ENCODE data around the gene UGT1A9.
"Not testable (repeated sequence)": the region's sequence is repeated elsewhere in the genome, so short reads cannot be mapped to it uniquely, and the experiment has no call there.

The UGT1A9 gene

DNA sequence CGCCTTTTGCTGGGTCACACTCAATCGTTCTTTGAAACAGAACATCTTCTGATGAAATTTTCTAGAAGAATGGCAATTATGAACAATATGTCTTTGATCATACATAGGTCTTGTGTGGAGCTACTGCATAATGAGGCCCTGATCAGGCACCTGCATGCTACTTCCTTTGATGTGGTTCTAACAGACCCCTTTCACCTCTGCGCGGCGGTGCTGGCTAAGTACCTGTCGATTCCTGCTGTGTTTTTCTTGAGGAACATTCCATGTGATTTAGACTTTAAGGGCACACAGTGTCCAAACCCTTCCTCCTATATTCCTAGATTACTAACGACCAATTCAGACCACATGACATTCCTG lies 41.5 kb downstream of the UGT1A9 start:
- no peak for DNase-seq

DNA sequence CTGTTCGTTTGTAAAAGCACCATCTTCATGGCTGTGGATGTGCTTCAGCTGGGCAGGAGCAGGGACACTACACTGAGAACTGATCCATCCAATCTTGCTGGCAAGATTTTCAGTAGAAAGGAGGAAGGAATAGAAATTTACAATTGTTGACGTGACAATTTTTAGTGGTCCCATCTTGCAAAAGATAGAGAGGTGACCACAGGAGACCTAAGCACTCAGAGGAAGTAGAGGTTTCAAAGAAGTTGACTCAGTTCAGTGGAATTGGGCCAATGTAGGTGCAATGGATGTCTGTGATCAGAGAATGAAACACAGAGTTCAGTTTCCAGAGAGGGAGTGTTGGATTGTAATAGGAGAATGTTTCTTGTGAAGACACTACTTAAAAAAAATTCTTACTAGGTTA lies 42.4 kb downstream of the UGT1A9 start:
- no peak for DNase-seq

DNA sequence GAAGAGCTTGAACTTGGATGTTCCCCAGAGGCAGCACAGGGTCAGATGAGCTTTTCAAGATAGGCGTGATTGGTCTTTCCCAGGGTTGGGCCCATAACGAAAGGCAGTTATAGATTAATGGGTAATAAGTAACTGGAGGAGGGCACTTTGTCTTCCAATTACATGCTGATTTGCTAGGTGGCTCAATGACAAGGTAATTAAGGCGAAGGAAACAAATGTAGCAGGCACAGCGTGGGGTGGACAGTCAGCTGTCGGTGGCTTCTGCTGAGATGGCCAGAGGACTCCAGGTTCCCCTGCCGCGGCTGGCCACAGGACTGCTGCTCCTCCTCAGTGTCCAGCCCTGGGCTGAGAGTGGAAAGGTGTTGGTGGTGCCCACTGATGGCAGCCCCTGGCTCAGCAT lies 46.9 kb downstream of the UGT1A9 start, which contains the start of gene UGT1A4:
TSS of gene UGT1A4 (plus strand) at position 185 of the 400 bp plus-strand sequence. CDS start at position 270, 85 bp downstream.
- no peak for DNase-seq

DNA sequence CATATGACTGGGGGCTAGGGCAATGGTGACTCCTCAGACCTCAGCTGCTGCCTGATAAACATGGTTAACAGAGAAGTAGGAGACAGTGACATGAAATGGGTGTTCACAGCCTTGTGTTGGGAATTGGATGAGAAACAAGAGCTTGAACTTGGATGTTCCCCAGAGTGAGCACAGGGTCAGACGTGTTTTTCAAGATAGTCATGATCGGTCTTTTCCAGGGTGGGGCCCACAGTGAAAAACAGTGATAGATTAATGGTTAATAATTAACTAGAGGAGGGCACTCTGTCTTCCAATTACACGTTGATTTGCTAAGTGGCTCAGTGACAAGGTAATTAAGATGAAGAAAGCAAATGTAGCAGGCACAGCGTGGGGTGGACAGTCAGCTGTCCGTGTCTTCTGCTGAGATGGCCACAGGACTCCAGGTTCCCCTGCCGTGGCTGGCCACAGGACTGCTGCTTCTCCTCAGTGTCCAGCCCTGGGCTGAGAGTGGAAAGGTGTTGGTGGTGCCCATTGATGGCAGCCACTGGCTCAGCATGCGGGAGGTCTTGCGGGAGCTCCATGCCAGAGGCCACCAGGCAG lies 57.1 kb downstream of the UGT1A9 start, which contains the start of gene UGT1A3:
TSS of gene UGT1A3 (plus strand) at position 320 of the 579 bp plus-strand sequence. CDS start at position 405, 85 bp downstream.
- DNase-seq: no peak

DNA sequence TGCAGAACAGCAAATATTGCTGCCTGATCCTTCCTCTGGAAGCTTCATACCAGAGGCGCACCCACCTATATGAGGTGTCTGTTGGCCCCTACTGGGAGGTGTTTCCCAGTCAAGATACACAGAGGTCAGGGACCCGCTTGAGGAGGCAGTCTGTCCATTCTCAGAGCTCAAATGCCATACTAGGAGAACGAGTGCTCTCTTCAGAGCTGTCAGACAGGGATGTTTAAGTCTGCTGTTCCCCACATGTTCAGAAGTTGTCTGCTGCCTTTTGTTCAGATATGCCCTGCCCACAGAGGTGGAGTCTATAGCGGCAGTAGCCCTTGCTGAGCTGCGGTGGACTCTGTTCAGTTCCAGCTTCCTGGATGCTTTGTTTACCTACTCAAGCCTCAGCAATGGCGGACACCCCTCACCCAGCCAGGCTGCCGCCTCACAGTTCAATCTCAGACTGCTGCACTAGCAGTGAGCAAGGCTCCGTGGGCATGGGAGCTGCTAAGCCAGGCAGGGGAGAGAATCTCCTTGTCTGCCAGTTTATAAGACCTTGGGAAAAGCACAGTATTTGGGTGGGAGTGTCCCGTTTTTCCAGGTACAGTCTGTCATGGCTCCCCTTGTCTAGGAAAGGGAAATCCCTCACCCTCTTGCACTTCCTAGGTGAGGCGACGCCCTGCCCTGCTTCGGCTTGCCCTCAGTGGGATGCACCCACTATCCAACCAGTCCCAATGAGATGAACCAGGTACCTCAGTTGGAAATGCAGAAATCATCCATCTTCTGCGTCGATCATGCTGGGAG lies 65.4 kb downstream of the UGT1A9 start:
- DNase-seq: not testable (repeated sequence)

DNA sequence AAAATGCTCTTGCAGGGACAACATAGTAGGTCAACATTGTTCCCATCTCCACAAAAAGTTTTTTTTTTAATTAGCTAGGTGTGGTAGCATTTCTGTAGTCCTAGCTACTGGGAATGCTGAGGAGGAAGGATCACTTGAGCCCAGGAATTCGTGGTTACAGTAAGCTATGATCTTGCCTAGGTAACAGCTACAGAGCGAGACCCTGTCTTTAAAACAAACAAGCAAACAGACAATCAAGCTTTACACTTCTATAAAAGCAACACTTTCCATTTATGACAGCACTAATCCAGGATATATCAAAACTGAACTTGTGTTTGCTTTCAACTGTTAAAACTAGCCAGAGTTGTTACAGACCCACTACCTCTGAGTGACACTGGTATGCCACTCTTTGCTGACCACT lies 69.2 kb downstream of the UGT1A9 start:
- no peak for DNase-seq

DNA sequence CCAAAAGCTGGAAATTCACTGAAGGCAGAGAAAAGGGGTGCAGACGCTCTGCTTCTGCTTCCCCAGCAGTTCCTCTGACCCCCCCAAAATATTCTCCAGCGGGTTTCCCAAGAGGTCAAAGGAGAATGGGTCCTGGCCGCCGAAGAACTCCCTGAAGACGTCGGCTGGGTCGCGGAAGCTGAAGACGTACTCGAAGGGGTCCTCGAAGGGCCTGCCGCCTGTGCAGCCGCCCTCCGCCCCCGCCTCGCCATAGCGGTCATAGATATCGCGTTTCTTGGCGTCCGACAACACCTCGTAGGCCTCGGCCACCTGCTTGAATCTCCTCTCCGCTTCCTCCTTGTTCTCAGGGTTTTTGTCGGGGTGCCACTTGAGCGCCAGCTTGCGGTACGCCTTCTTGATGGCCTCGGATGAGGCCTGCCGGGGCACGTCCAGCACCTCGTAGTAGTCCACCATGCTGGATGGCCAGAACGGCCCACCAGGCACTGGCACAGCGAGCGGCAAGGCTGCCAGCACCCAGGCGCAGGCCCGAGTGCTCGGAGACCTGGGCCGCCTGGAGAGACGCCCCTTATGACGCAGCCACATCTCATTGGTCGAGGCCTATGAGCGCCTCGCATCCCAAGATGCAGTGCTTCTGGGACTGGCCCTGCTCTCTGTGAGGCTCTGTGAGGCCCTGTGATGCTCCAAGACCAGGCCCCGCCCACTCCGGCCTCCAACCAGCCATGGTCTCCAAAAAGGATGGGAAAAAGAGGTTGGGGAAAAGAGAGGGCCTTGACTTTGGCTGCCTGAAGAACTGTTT lies 72.0 kb downstream of the UGT1A9 start:
- DNase-seq: no peak

DNA sequence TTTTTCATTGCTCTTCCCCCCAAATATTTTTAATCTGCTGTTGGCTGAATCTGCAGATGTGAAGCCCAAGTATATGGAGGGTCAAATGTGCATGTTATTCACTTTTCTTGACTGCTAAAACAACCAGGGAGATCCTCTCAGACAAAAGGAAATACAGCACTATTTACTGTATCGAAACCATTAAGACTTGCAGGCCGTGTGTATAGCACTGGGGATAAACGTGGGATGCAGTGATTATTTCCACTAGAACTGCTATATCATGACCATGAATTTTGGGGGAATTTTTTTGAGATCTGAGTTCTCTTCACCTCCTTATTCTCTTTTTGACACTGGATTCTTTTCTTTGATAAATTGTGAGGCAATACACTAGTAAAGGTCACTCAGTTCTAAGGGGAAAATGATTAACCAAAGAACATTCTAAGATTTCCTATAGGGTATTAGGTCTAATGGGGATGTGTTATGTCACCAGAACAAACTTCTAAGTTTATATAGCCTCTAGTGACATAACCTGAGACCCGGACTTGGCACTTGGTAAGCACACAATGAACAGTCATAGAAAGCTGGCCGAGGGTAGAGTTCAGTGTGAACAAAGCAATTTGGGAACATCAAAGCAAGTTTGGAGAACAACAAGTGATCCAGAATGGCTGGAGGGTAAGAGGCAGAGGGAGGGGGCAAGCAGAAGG lies 73.5 kb downstream of the UGT1A9 start:
- DNase-seq: no peak

DNA sequence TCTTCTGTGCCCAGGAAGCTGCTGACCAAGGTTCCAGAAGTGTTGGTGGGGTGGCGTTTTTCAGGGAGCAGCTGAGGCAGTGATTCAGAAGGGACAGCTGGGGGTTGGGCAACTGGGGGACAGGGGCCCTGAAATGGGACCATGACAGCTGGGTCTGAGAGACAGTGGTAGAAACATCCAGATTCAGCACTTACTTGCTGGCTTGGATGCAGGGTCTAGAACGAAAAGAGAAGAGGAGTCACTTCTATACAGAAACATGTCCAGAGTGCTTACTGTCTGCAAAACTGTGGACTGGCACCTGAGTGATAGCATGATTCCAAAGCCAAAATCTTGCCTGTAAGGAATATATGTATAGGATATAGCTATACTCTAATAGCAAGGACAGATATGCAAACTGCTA lies 74.1 kb downstream of the UGT1A9 start:
- not testable (repeated sequence) for DNase-seq

DNA sequence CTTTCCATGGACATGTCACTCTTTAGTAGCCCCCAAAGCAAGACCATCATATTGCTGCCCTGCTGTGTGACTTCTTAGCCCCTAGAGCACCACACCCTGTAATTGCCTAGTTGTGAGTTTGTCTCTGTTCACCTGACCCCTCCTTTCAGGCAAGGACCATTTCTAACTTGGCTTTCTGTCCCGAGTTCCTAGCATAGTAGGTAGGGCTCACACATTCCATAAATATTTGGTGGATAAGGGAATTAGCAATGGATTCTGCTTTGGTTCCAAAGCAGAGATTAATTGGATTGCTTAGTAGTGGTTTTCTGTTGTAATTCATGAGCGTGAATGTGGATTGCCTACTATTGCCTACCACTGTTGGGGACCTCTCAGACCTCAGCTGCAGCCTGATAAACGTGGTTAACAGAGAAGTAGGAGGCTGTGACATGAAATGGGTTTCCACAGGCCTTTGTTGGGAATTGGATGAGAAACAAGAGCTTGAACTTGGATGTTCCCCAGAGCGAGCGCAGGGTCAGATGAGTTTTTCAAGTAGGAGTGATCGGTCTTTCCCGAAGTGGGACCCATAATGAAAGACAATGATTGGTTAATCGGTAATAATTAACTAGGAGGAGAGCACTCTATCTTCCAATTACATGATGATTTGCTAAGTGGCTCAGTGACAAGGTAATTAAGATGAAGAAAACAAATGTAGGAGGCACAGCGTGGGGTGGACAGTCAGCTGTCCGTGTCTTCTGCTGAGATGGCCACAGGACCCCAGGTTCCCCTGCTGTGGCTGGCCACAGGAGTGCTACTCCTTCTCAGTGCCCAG lies 75.0 kb downstream of the UGT1A9 start:
- no peak for DNase-seq

DNA sequence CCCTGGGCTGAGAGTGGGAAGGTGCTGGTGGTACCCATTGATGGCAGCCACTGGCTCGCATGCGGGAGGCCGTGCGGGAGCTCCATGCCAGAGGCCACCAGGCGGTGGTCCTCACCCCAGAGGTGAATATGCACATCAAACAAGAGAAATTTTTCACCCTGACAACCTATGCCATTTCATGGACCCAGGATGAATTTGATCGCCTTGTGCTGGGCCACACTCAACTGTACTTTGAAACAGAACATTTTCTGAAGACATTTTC lies 75.5 kb downstream of the UGT1A9 start:
- DNase-seq: no peak

DNA sequence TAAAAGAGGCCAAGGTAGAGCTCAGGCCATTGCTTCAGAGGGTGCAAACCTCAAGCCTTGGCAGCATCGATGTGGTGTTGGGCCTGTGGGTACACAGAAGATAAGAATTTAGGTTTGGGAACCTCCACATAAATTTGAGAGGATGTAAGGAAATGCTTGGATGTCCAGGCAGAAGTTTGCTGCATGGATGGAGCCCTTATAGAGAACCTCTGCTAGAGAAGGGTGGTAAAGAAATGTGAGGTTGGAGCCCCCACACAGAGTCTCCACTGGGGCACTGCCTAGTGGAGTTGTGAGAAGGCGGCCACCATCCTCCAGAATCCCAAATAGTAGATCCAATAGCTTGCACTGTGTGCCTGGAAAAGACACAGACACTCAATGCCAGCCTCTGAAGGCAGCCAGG lies 79.0 kb downstream of the UGT1A9 start:
- not testable (repeated sequence) for DNase-seq

DNA sequence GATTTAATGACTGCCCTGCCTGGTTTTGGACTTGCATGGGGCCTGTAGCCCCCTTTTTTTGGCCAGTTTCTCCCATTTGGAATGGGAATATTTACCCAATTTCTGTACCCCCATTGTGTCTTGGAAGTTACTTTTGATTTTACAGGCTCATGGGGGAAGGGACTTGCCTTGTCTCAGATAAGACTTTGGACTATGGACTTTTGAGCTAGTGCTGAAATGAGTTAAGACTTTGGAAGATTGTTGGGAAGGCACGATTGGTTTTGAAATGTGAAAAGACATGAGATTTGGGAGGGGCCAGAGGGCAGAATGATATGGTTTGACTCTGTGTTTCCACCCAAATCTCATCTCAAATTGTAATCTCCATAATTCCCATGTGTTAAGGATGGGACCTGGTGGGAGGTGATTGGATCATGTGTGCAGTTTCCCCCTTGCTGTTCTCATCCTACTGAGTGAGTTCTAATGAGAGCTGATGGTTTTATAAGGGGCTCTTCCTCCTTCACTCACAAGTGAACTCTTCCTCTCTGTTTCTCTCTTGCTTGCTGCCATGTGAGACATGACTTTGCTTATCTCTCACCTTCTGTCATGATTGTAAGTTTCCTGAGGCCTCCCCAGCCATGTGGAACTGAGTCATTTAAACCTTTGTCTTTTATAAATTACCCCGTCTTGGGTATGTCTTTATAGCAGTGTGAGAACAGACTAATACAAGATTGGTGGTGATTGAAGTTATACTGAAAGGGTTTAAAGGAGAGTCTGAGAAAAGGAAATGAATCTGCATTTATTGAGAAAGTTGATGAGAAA lies 79.7 kb downstream of the UGT1A9 start:
- not testable (repeated sequence) for DNase-seq

DNA sequence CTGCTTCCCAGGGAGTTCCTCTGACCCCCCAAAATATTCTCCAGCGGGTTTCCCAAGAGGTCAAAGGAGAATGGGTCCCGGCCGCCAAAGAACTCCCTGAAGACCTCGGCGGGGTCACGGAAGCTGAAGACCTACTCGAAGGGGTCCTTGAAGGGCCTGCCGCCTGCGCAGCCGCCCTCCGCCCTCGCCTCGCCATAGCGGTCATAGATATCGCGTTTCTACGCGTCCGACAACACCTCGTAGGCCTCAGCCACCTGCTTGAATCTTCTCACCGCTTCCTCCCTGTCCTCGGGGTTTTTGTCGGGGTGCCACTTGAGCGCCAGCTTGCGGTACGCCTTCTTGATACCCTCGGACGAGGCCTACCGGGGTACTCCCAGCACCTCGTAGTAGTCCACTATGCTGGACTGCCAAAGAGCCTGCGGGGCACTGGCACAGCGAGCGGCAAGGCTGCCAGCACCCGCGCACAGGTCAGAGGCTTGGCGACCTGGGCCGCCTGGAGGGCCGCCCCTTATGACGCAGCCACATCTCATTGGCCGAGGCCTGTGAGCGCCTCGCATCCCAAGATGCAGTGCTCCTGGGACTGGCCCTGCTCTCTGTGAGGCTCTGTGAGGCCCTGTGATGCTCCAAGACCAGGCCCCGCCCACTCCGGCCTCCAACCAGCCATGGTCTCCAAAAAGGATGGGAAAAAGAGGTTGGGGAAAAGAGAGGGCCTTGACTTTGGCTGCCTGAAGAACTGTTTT lies 83.3 kb downstream of the UGT1A9 start:
- DNase-seq: no peak

DNA sequence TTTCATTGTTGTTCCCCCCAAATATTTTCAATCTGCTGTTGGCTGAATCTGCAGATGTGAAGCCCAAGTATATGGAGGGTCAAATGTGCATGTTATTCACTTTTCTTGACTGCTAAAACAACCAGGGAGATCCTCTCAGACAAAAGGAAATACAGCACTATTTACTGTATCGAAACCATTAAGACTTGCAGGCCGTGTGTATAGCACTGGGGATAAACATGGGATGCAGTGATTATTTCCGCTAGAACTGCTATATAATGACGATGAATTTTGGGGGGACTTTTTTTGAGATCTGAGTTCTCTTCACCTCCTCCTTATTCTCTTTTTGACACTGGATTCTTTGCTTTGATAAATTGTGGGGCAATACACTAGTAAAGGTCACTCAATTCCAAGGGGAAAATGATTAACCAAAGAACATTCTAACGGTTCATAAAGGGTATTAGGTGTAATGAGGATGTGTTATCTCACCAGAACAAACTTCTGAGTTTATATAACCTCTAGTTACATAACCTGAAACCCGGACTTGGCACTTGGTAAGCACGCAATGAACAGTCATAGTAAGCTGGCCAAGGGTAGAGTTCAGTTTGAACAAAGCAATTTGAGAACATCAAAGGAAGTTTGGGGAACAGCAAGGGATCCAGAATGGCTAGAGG lies 84.9 kb downstream of the UGT1A9 start:
- no peak for DNase-seq

DNA sequence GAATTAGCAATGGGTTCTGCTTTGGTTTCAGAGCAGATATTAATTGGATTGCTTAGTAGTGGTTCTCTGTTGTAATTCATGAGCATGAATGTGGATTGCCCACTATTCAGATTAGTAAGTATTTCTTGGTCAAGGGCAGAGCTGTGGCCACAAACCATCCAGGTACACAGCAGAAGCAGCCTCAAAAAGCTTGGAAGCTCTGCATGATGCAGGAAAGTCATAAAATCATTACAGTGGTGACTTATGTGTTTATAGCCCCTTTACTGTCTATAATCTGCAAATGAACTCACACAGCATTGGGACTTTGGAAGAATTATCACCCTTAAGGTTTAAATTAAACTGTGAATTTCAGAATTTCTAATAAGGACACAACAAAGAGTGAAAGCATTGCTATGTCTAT lies 86.4 kb downstream of the UGT1A9 start:
- no peak for DNase-seq

DNA sequence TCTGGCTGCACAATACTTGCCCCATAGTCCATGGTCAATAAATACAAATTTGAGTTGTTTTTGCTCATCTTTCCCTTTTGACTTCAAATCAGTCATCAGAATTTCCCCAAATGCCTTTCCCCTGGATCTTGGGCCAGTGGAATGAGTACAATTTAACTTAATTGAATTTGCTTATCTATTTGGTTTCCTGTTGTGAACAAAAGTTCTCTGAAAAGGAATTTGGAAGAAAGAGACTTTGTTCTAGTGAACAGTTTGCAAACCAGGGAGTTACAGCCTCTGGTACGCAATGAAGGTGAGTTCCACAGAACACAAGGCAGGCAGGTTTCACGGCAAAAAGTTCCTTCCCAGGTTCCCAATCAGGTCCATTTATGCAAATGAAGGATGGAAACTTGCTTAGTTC lies 87.2 kb downstream of the UGT1A9 start:
- DNase-seq: no peak

DNA sequence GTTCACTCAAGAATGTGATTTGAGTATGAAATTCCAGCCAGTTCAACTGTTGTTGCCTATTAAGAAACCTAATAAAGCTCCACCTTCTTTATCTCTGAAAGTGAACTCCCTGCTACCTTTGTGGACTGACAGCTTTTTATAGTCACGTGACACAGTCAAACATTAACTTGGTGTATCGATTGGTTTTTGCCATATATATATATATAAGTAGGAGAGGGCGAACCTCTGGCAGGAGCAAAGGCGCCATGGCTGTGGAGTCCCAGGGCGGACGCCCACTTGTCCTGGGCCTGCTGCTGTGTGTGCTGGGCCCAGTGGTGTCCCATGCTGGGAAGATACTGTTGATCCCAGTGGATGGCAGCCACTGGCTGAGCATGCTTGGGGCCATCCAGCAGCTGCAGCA lies 88.3 kb downstream of the UGT1A9 start, which contains the start of gene UGT1A1:
TSS of gene UGT1A1 (plus strand) at position 228 of the 400 bp plus-strand sequence. CDS start at position 246, 18 bp downstream.
- no peak for DNase-seq

DNA sequence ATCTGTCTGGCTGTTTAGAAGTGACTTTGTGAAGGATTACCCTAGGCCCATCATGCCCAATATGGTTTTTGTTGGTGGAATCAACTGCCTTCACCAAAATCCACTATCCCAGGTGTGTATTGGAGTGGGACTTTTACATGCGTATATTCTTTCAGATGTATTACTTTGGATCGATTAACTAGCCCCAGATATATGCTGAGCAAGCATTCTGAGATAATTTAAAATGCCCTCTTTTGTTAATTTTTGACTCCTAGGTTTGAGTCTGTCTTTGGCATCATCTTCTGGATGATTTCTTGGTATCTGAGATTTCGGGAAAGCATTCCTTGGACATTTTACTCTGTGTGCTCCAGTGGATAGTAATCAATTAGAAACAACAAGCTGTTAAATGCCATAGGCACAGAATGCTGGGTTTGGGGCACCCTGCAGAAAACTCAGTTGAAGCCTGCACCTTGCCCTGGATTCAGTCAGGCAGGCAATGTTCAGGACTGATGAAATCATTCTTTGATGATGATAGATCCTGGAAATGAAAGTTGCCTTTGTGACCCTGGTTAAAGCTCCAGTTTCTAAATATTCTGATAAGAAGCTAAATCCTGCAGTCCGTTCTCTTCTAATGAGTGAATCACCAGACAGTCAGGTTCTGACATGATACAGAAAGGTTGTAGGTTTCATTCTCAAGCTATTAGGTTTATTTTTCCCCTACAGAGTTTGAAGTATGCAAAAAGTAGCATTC lies 89.5 kb downstream of the UGT1A9 start:
- DNase-seq: no peak

All from central memory CD4-positive, alpha-beta T cell (primary cell).